WERI-Rb-1 (cell line): ENCODE results near the gene PLPPR5.

Experiments used
- DNase-seq: peaks from one replicate; pipeline ENCODE4 v3.0.0-alpha.2; 2020
- H3K27ac ChIP-seq: fragments of 250-450 bp; sonication (Bioruptor Pico); 2 replicates; pipeline ENCODE4 v1.5.1; 2020; ENCODE audit warnings: mild to moderate bottlenecking, moderate library complexity
- H3K27me3 ChIP-seq: fragments of 250-450 bp; sonication (Bioruptor Pico); 2 replicates; pipeline ENCODE4 v1.5.1; 2021; ENCODE audit warnings: mild to moderate bottlenecking, low read depth, moderate library complexity; ENCODE audit not compliant: insufficient read depth, severe bottlenecking
- H3K36me3 ChIP-seq: fragments of 250-450 bp; sonication (Bioruptor Pico); 2 replicates; pipeline ENCODE4 v1.5.1; 2020; ENCODE audit warnings: mild to moderate bottlenecking, moderate library complexity
- H3K4me3 ChIP-seq: 2 replicates; pipeline ENCODE4 v1.5.1; 2011; ENCODE audit warnings: low read depth, mild to moderate bottlenecking, control low read depth, low read length
- H3K9me3 ChIP-seq: fragments of 250-450 bp; sonication (Bioruptor Pico); 2 replicates; pipeline ENCODE4 v1.5.1; 2021; ENCODE audit warnings: mild to moderate bottlenecking, moderate library complexity; ENCODE audit not compliant: severe bottlenecking
- CTCF ChIP-seq: IDR thresholded peaks from 2 replicates; pipeline ENCODE4 v1.5.1; 2011; ENCODE audit warnings: low read depth, mild to moderate bottlenecking, control low read depth, inconsistent platforms, low read length

PLPPR5 gene

GRCh38 chr1:99010679-99011078 lies 6.0 kb upstream of the PLPPR5 start:
- H3K27me3 ChIP-seq = no peaks in the 10 kb centered on the region
- no peak overlapping the region for H3K4me3 ChIP-seq
- no peak overlapping the region for H3K27ac ChIP-seq
- no peak for DNase-seq
- TF ChIP-seq CTCF = no peak
- H3K9me3 ChIP-seq = no peaks in the 10 kb centered on the region
- no peaks in the 10 kb centered on the region for H3K36me3 ChIP-seq

- Histone ChIP-seq H3K27me3 (no peaks in the 10 kb centered on the region), H3K9me3 (no peaks in the 10 kb centered on the region), H3K4me3 (no peak overlapping the region), H3K36me3 (no peaks in the 10 kb centered on the region), H3K27ac (no peak overlapping the region)
- no peak for DNase-seq
- TF ChIP-seq CTCF = no peak
These were observed 2.7 kb upstream of the PLPPR5 start for GRCh38 chr1:99007366-99007765.

GRCh38 chr1:99005537-99005942 lies 879 bp upstream of the PLPPR5 start:
- peak; percentile 7 for DNase-seq
- H3K27ac ChIP-seq = no peak overlapping the region

GRCh38 chr1:99004254-99004860 lies 304 bp downstream of the PLPPR5 start:
- peak overlapping the region; percentile 60 for H3K4me3 ChIP-seq
- TF ChIP-seq CTCF = no peak
- no peaks in the 10 kb centered on the region for H3K27me3 ChIP-seq
- DNase-seq = peak; percentile 28
- no peak overlapping the region for H3K27ac ChIP-seq
- no peaks in the 10 kb centered on the region for H3K36me3 ChIP-seq
- no peaks in the 10 kb centered on the region for H3K9me3 ChIP-seq

More at GRCh38 chr1:99005537-99005942, 879 bp upstream of the PLPPR5 start:
- H3K9me3 ChIP-seq = no peaks in the 10 kb centered on the region
- H3K36me3 ChIP-seq = no peaks in the 10 kb centered on the region
- H3K4me3 ChIP-seq = peak overlapping the region; percentile 60
- no peak for TF ChIP-seq CTCF
- no peaks in the 10 kb centered on the region for H3K27me3 ChIP-seq

GRCh38 chr1:99003581-99004253 lies 944 bp downstream of the PLPPR5 start:
- no peak overlapping the region for H3K4me3 ChIP-seq

More at GRCh38 chr1:99003581-99004253, 944 bp downstream of the PLPPR5 start:
- no peak overlapping the region for H3K27ac ChIP-seq
- peak; percentile 6 for DNase-seq
- no peaks in the 10 kb centered on the region for H3K36me3 ChIP-seq
- no peaks in the 10 kb centered on the region for H3K9me3 ChIP-seq
- TF ChIP-seq CTCF = no peak
- no peaks in the 10 kb centered on the region for H3K27me3 ChIP-seq
